H1 (cell line): Measurements from ENCODE around the gene CELF2.

Experiments
- BRCA1 ChIP-seq: IDR thresholded peaks from 2 replicates; pipeline ENCODE4 v1.6.1; 2012; ENCODE audit warnings: low read depth, low read length, improper control_type of control experiment
- CREB1 ChIP-seq: IDR thresholded peaks from 2 replicates; pipeline ENCODE4 v1.6.1; 2012; ENCODE audit warnings: inconsistent platforms
- CTCF ChIP-seq, 3 experiments: IDR thresholded peaks; 1 replicate in 2 of 3; 2 replicates in 1 of 3; pipeline versions ENCODE4 v1.5.1 to v1.6.1; 2011; ENCODE audit warnings: low read length in 3 of 3, mild to moderate bottlenecking in 3 of 3, inconsistent platforms in 2 of 3, low read depth in 1 of 3, moderate library complexity in 1 of 3; ENCODE audit not compliant: insufficient read depth in 1 of 3; ENCODE audit errors: control extremely low read depth in 1 of 3
- EP300 ChIP-seq, 2 experiments: IDR thresholded peaks; 1 replicate in 1 of 2; 2 replicates in 1 of 2; pipeline ENCODE4 v1.6.1; 2011 to 2012; ENCODE audit warnings: low read depth in 2 of 2, low read length in 2 of 2, mild to moderate bottlenecking in 2 of 2, borderline replicate concordance in 1 of 2, inconsistent platforms in 1 of 2, moderate library complexity in 1 of 2
- POLR2A ChIP-seq, 2 experiments: IDR thresholded peaks; 1 replicate in 1 of 2; 2 replicates in 1 of 2; pipeline ENCODE4 v1.6.1; 2011; ENCODE audit warnings: low read depth in 2 of 2, low read length in 2 of 2, mild to moderate bottlenecking in 2 of 2; ENCODE audit errors: control extremely low read depth in 1 of 2
- POLR2AphosphoS5 ChIP-seq: IDR thresholded peaks from 2 replicates; pipeline ENCODE4 v1.6.1; 2011; ENCODE audit warnings: low read depth, low read length
- SP2 ChIP-seq: IDR thresholded peaks from 2 replicates; pipeline ENCODE4 v1.6.1; 2012; ENCODE audit warnings: mild to moderate bottlenecking, low read length, inconsistent platforms
- SUZ12 ChIP-seq: fragments of 200-600 bp; sonication (generic); IDR thresholded peaks from 2 replicates; pipeline ENCODE4 v1.6.1; 2012; ENCODE audit warnings: mild to moderate bottlenecking, inconsistent platforms, low read length, moderate library complexity, mixed read lengths
- TBP ChIP-seq: IDR thresholded peaks from 2 replicates; pipeline ENCODE4 v1.6.1; 2011; ENCODE audit warnings: low read depth, low read length, improper control_type of control experiment
- ZNF274 ChIP-seq: IDR thresholded peaks from 2 replicates; pipeline ENCODE4 v1.7.0; 2012; ENCODE audit warnings: low read length, borderline replicate concordance; ENCODE audit errors: extremely low read depth
- TF ChIP-seq, protein P1 (sequence below): IDR thresholded peaks from 2 replicates; pipeline ENCODE4 v1.6.1; 2011; ENCODE audit warnings: low read depth, mild to moderate bottlenecking, low read length; ENCODE audit not compliant: insufficient read depth
- TF ChIP-seq, protein P2 (sequence below): IDR thresholded peaks from 2 replicates; pipeline ENCODE4 v1.6.1; 2012; ENCODE audit warnings: low read length, inconsistent platforms

DNA sequence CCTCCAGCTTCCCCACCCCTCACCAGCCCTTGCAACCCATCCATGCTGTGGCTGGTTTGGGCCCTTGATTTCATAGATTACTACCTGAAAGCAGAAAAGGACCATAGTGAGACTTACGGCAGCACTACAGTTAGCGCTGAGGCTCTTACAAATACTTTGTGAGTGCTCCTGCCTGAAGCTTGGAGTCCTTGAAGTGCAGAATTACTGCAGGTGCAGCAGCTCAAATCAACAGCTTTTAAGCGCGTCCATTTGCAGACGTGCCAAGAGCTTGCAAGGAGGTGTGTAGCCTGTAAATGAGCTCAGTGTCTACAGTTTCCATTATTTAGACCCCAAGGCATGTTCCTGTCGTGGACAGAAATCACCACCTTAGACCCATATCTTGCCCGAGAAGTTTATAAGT is 103.0 kb downstream of the CELF2 start:
- TF ChIP-seq CTCF (IDR thresholded peaks at IDR 0.05; ENCODE audit: control extremely low read depth in 1 of 3, insufficient read depth in 1 of 3, low read depth in 1 of 3, low read length in 3 of 3) (no peak), POLR2AphosphoS5 (no peak), POLR2A (IDR thresholded peaks at IDR 0.05; ENCODE audit: control extremely low read depth in 1 of 2, low read depth in 2 of 2, low read length in 2 of 2) (no peak), TBP (no peak), ZNF274 (no peak), SUZ12 (no peak), CREB1 (no peak), SP2 (no peak), EP300 (IDR thresholded peaks at IDR 0.05; ENCODE audit: borderline replicate concordance in 1 of 2, low read depth in 2 of 2, low read length in 2 of 2) (no peak), BRCA1 (no peak)
- TF ChIP-seq, protein P1, sequence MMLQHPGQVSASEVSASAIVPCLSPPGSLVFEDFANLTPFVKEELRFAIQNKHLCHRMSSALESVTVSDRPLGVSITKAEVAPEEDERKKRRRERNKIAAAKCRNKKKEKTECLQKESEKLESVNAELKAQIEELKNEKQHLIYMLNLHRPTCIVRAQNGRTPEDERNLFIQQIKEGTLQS, result no peak
- TF ChIP-seq, protein P2, sequence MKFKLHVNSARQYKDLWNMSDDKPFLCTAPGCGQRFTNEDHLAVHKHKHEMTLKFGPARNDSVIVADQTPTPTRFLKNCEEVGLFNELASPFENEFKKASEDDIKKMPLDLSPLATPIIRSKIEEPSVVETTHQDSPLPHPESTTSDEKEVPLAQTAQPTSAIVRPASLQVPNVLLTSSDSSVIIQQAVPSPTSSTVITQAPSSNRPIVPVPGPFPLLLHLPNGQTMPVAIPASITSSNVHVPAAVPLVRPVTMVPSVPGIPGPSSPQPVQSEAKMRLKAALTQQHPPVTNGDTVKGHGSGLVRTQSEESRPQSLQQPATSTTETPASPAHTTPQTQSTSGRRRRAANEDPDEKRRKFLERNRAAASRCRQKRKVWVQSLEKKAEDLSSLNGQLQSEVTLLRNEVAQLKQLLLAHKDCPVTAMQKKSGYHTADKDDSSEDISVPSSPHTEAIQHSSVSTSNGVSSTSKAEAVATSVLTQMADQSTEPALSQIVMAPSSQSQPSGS, result no peak
